ENCODE results near the gene F7. TPM values are rescaled to one million over a fixed set of nuclear protein-coding genes. Genes with fewer than 3 reads are reported as not detected.

F7 gene
- total RNA-seq, 4 donors from 2014 or later = 0.69 TPM; not detected in 3

DNA sequence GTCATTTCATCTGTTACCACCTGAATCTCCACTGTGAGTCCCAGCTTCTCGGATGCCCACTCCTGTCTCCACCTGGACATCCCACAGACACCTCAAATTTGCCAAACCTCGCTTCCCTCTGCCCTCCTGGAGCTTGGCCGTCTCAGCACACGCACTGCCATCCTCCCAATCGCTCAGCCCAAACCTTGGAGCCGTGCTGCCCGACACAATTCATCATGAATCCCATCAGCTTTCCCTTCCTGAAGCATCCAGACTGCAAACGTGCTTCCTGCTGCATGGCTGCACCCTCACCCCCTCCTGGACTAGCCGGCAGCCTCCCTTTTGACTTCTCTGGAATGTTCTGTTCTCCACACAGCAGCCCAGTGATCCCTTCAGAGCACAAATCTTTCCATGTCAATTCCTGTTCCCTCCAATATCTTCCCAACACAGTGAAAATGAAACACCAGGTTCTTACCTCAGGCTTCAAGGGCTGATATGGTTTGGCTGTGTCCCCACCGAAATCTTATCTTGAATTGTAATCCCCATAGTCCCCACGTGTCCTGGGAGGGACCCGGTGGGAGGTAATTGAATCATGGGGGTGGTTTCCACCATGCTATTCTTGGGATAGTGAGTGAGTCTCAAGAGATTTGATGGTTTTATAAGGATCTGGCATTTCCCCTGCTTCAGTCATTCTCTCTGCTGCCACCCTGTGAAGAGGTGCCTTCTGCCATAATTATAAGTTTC is 51.8 kb downstream of the F7 start:
- no peaks in the 10 kb centered on the region for H3K9me3 ChIP-seq
- DNase-seq = no peak
- intact Hi-C loops (cut with DNase I; ENCODE audit: low total_unique reads) = no loop called here
- H3K27me3 ChIP-seq = no peaks in the 10 kb centered on the region
- H3K4me1 ChIP-seq = peaks cover 0 to 5% of the 10 kb centered on the region in 2 donors
- no peak overlapping the region for H3K4me3 ChIP-seq
- no peaks in the 10 kb centered on the region for H3K36me3 ChIP-seq
- TF ChIP-seq, protein P1, sequence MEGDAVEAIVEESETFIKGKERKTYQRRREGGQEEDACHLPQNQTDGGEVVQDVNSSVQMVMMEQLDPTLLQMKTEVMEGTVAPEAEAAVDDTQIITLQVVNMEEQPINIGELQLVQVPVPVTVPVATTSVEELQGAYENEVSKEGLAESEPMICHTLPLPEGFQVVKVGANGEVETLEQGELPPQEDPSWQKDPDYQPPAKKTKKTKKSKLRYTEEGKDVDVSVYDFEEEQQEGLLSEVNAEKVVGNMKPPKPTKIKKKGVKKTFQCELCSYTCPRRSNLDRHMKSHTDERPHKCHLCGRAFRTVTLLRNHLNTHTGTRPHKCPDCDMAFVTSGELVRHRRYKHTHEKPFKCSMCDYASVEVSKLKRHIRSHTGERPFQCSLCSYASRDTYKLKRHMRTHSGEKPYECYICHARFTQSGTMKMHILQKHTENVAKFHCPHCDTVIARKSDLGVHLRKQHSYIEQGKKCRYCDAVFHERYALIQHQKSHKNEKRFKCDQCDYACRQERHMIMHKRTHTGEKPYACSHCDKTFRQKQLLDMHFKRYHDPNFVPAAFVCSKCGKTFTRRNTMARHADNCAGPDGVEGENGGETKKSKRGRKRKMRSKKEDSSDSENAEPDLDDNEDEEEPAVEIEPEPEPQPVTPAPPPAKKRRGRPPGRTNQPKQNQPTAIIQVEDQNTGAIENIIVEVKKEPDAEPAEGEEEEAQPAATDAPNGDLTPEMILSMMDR (IDR thresholded peaks at IDR 0.05) = no peak
- no peak for TF ChIP-seq POLR2A (IDR thresholded peaks at IDR 0.05)
- no peak overlapping the region for H3K27ac ChIP-seq

DNA sequence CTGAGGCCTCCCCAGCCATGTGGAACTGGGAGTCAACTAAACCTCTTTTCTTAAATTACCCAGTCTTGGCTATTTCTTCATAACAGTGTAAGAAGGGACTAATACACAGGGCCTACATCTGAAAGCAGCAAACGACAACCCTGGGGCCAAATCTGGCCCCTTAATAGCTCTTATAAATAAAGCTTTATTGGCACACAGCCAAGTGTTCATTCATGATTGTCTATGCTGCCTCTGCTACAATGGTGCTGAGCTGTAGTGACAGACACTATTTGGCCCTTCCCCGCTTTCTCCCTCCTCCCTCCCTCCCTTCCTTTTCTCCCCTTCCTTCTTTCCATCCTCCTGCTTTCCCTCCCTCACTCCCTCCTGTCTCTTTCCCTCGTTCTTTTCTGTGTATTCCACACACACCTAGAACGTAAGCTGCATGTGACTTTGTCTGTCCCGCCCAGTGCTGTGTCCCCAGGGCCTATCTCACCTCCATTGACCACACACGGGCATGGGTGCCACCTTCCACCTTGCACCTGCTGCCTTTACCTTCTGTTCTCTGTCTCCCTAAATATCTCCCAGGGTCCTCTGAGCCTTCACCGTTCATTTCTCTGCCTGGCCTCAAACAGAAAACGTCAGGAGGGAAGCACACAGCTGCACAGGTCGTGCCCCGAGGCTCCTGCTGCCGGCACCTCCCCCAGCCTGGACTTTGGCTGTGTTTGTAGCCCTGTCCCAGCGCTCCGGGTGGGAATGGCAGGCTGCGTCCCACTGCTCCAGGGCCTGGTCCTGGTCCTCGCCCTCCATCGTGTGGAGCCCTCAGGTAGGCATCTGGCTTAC is 52.5 kb downstream of the F7 start, which contains the start of gene PROZ:
Gene PROZ, plus strand, starts transcription at position 720 of the 819 bp plus-strand sequence. Its CDS starts 13 bp downstream, at position 733.
- Histone ChIP-seq H3K4me1 (peaks cover 0 to 2% of the 10 kb centered on the region in 2 donors), H3K4me3 (no peak within 1 kb of the TSS), H3K36me3 (no peaks in the 10 kb centered on the region), H3K27ac (no peak within 1 kb of the TSS), H3K27me3 (no peaks in the 10 kb centered on the region), H3K9me3 (no peaks in the 10 kb centered on the region)
- DNase-seq = no peak
- TF ChIP-seq, protein P1 (IDR thresholded peaks at IDR 0.05) = no peak
- no peak for TF ChIP-seq POLR2A (IDR thresholded peaks at IDR 0.05)
- intact Hi-C loops (cut with DNase I; ENCODE audit: low total_unique reads) = no loop called here

GRCh38 chr13:113158946-113159345 is 53.4 kb downstream of the F7 start:
- H3K9me3 ChIP-seq = no peaks in the 10 kb centered on the region
- intact Hi-C loops (cut with DNase I; ENCODE audit: low total_unique reads) = no loop called here
- H3K4me1 ChIP-seq = no peaks in the 10 kb centered on the region
- H3K27me3 ChIP-seq = no peaks in the 10 kb centered on the region
- no peak overlapping the region for H3K4me3 ChIP-seq
- no peaks in the 10 kb centered on the region for H3K36me3 ChIP-seq
- no peak for DNase-seq
- H3K27ac ChIP-seq = no peak overlapping the region
- TF ChIP-seq, protein P1 (IDR thresholded peaks at IDR 0.05) = no peak
- no peak for TF ChIP-seq POLR2A (IDR thresholded peaks at IDR 0.05)

DNA sequence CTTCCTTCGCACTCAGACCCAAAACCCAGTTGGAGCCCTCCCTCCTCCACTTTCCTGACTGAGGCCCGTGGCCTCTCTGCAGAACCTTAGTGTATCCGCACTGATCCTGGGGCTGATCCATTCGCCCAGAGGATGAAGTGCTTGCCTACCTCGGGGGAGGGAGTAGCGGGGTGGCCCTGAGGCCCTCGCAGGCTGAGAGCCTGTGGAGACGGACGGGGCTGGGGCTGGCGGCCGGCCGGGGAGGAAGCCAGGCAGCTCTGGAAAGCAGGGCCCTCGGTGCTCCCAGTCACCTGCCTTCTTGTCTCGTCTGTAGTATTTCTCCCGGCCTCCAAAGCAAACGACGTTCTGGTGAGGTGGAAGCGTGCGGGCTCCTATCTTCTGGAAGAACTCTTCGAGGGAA is 54.1 kb downstream of the F7 start:
- Histone ChIP-seq H3K9me3 (no peaks in the 10 kb centered on the region), H3K4me3 (no peak overlapping the region), H3K27me3 (no peaks in the 10 kb centered on the region), H3K36me3 (no peaks in the 10 kb centered on the region), H3K4me1 (no peaks in the 10 kb centered on the region), H3K27ac (no peak overlapping the region)
- intact Hi-C loops (cut with DNase I; ENCODE audit: low total_unique reads) = no loop called here
- DNase-seq = no peak
- no peak for TF ChIP-seq POLR2A (IDR thresholded peaks at IDR 0.05)
- TF ChIP-seq, protein P1 (IDR thresholded peaks at IDR 0.05) = no peak

DNA sequence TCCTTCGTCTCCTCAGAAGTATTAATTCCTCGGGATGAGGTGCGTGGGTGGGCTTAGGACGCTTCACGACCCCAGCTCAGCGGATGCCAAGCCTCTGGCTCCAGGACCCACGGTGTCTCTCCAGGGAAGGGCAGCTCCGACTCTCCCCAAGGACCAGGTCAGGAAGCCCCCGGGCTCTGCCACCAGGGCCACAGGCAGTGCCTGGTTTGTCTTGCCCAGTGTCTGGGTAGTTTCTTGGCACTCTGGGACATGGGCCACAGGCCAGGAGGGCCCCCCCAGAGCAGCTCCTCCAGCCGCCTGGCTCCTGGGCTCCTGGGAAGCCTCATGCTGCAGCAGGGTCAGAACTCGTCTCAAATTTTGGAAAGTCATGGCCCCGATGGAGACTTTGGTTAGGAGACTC is 55.4 kb downstream of the F7 start:
- H3K27me3 ChIP-seq = no peaks in the 10 kb centered on the region
- no peaks in the 10 kb centered on the region for H3K4me1 ChIP-seq
- intact Hi-C loops (cut with DNase I; ENCODE audit: low total_unique reads) = no loop called here
- H3K4me3 ChIP-seq = no peak overlapping the region
- H3K27ac ChIP-seq = no peak overlapping the region
- no peaks in the 10 kb centered on the region for H3K9me3 ChIP-seq
- H3K36me3 ChIP-seq = no peaks in the 10 kb centered on the region
- no peak for DNase-seq
- no peak for TF ChIP-seq POLR2A (IDR thresholded peaks at IDR 0.05)
- TF ChIP-seq, protein P1 (IDR thresholded peaks at IDR 0.05) = no peak
